IMR-90 (cell line): Measurements from ENCODE around the gene MOXD1. TPM values are rescaled to one million over a fixed set of nuclear protein-coding genes. Genes with fewer than 3 reads are reported as not detected.
A peak's percentile ranks its signal among the peaks of the same experiment; 100 is the strongest.

Experiments used
- ATAC-seq: fragments of 200-7000 bp; cut with Tn5 transposase; 2 replicates; pipeline ENCODE4 v1.9.1; 2020; ENCODE audit warnings: low read depth, mild to moderate bottlenecking, moderate library complexity
- BruUV-seq: library from RNA; stranded (reverse); fragments of 400-500 nt; replicated peaks from 2 replicates; lab custom pipeline; 2021; lab: Mats Ljungman, UMichigan
- CTCF ChIA-PET: fragments of 300-600 bp; formaldehyde crosslinking; extraction: SDS; loops from one replicate; lab custom pipeline; 2021; ENCODE audit warnings: antibody characterized with exemption; lab: Yijun Ruan, JAX
- POLR2A ChIA-PET: fragments of 300-600 bp; sonication (Branson Sonifier 250); formaldehyde crosslinking; loops from one replicate; lab custom pipeline; 2022; ENCODE audit warnings: antibody characterized with exemption; ENCODE audit not compliant: unreplicated experiment; lab: Charles Lee
- DNase-seq: peaks from one replicate; pipeline ENCODE4 v3.0.0; 2013
- H2AFZ ChIP-seq: replicated peaks from 2 replicates; pipeline ENCODE3; 2013; ENCODE audit warnings: low read length, mild to moderate bottlenecking; ENCODE audit not compliant: poor library complexity
- H2AK5ac ChIP-seq: 2 replicates; pipeline ENCODE4 v1.6.1; 2013; ENCODE audit warnings: low read depth, low read length, inconsistent platforms
- H2AK9ac ChIP-seq: replicated peaks from 2 replicates; pipeline ENCODE3; 2013; ENCODE audit warnings: mild to moderate bottlenecking, low read depth, low read length, moderate library complexity; ENCODE audit not compliant: poor library complexity
- H2BK120ac ChIP-seq: 2 replicates; pipeline ENCODE4 v1.6.1; 2013; ENCODE audit warnings: low read depth, low read length, inconsistent platforms
- H2BK15ac ChIP-seq: 3 replicates; pipeline ENCODE4 v1.6.1; 2013; ENCODE audit warnings: low read depth, low read length, inconsistent platforms
- H2BK20ac ChIP-seq: 2 replicates; pipeline ENCODE4 v1.6.1; 2013; ENCODE audit warnings: low read depth, mild to moderate bottlenecking, inconsistent platforms, low read length, moderate library complexity
- H2BK5ac ChIP-seq: 2 replicates; pipeline ENCODE4 v1.6.1; 2013; ENCODE audit warnings: mild to moderate bottlenecking, low read depth, low read length, inconsistent platforms; ENCODE audit not compliant: poor library complexity, severe bottlenecking
- H3K14ac ChIP-seq: replicated peaks from 2 replicates; pipeline ENCODE4 v1.6.1; 2013; ENCODE audit warnings: low read depth, low read length, inconsistent platforms
- H3K18ac ChIP-seq: 2 replicates; pipeline ENCODE4 v1.6.1; 2013; ENCODE audit warnings: low read depth, low read length, control low read depth
- H3K23ac ChIP-seq: 2 replicates; pipeline ENCODE4 v1.6.1; 2013; ENCODE audit warnings: low read depth, low read length, inconsistent platforms
- H3K27ac ChIP-seq: 2 replicates; pipeline ENCODE4 v1.5.1; 2013; ENCODE audit warnings: mild to moderate bottlenecking, control low read depth, low read length; ENCODE audit not compliant: insufficient read depth
- H3K27me3 ChIP-seq: 2 replicates; pipeline ENCODE4 v1.6.1; 2013; ENCODE audit warnings: low read length; ENCODE audit not compliant: control insufficient read depth, insufficient read depth
- H3K36me3 ChIP-seq: 2 replicates; pipeline ENCODE4 v1.6.1; 2013; ENCODE audit warnings: low read length, mixed read lengths; ENCODE audit not compliant: control insufficient read depth, insufficient read depth
- H3K4ac ChIP-seq: 2 replicates; pipeline ENCODE4 v1.6.1; 2013; ENCODE audit warnings: low read depth, low read length, inconsistent platforms
- H3K4me1 ChIP-seq: 2 replicates; pipeline ENCODE4 v1.6.1; 2013; ENCODE audit warnings: low read length, mixed read lengths; ENCODE audit not compliant: control insufficient read depth, insufficient read depth
- H3K4me2 ChIP-seq: 2 replicates; pipeline ENCODE4 v1.6.1; 2013; ENCODE audit warnings: low read depth, mild to moderate bottlenecking, control low read depth, low read length, moderate library complexity
- H3K4me3 ChIP-seq: 2 replicates; pipeline ENCODE4 v1.5.1; 2013; ENCODE audit warnings: low read depth, mild to moderate bottlenecking, control low read depth, low read length, moderate library complexity; ENCODE audit not compliant: insufficient read depth
- H3K56ac ChIP-seq: 2 replicates; pipeline ENCODE4 v1.6.1; 2013; ENCODE audit warnings: low read length, inconsistent platforms; ENCODE audit not compliant: insufficient read depth; ENCODE audit errors: extremely low read depth
- H3K79me1 ChIP-seq, 2 experiments: 2 replicates each; pipeline ENCODE4 v1.6.1; 2013; ENCODE audit warnings: low read length in 2 of 2, inconsistent platforms in 1 of 2, low read depth in 1 of 2
- H3K9ac ChIP-seq: 2 replicates; pipeline ENCODE4 v1.6.1; 2013; ENCODE audit warnings: low read depth, low read length, control low read depth
- H3K9me1 ChIP-seq: 2 replicates; pipeline ENCODE4 v1.6.1; 2013; ENCODE audit warnings: low read length, inconsistent platforms; ENCODE audit not compliant: insufficient read depth
- H3K9me3 ChIP-seq: 2 replicates; pipeline ENCODE4 v1.6.1; 2013; ENCODE audit warnings: low read length; ENCODE audit not compliant: control insufficient read depth, insufficient read depth
- H4K20me1 ChIP-seq: 2 replicates; pipeline ENCODE4 v1.6.1; 2013; ENCODE audit warnings: low read length, inconsistent platforms; ENCODE audit not compliant: insufficient read depth
- H4K5ac ChIP-seq: 2 replicates; pipeline ENCODE4 v1.6.1; 2013; ENCODE audit warnings: mild to moderate bottlenecking, low read depth, low read length, control low read depth
- H4K8ac ChIP-seq, 2 experiments: 2 replicates each; pipeline ENCODE4 v1.6.1; 2013; ENCODE audit warnings: low read depth in 2 of 2, low read length in 2 of 2, control low read depth in 1 of 2, inconsistent platforms in 1 of 2
- H4K91ac ChIP-seq: 2 replicates; pipeline ENCODE4 v1.6.1; 2013; ENCODE audit warnings: low read depth, low read length, inconsistent platforms; ENCODE audit not compliant: insufficient read depth
- MAFK ChIP-seq: IDR thresholded peaks from 2 replicates; pipeline ENCODE4 v1.6.1; 2012; ENCODE audit warnings: low read depth, low read length, improper control_type of control experiment
- NFE2L2 ChIP-seq: fragments of 150-350 bp; IDR thresholded peaks from 2 replicates; pipeline ENCODE4 v1.6.1; 2016; ENCODE audit warnings: low read depth, mild to moderate bottlenecking, low read length
- WGBS, 2 experiments: methylation state at CpG; one replicate each; pipeline versions ENCODE4 v1.1.5 to v1.1.7; 2013; ENCODE audit warnings: missing lambda C conversion rate in 2 of 2; ENCODE audit not compliant: insufficient read length in 1 of 2; ENCODE audit errors: extremely low coverage in 2 of 2; 5-methylcytosine and 5-hydroxymethylcytosine counted together
- dilution Hi-C: fragments of 300-500 bp; cut with HindIII; formaldehyde crosslinking; loops from one replicate; pipeline ENCODE4 v1.14.3; 2018; ENCODE audit warnings: low sequenced_read_pairs; ENCODE audit not compliant: unreplicated experiment
- in situ Hi-C: fragments of 300-500 bp; cut with MboI; formaldehyde crosslinking; loops from 3 replicates; pipeline ENCODE4 v1.14.3; 2019; ENCODE audit warnings: low sequenced_read_pairs, inconsistent platforms, mixed read lengths
- intact Hi-C: fragments of 100-400 bp; cut with micrococcal nuclease; formaldehyde crosslinking; loops from 2 replicates; pipeline ENCODE4 v1.10.0; 2022
- polyA plus RNA-seq, 3 experiments: library from polyadenylated mRNA; depleted of rRNA; stranded (reverse); fragments of >200 nt; gene quantifications; 2 replicates each; pipeline ENCODE4 v1.2.3, GENCODE V29; 2012; ENCODE audit warnings: low replicate concordance in 1 of 3
- total RNA-seq: library from RNA; depleted of rRNA; stranded (reverse); fragments of >200 nt; gene quantifications from 2 replicates; pipeline ENCODE4 v1.2.3, GENCODE V29; 2012

The MOXD1 gene
- total and polyA plus RNA-seq, 2 of the 4 experiments (the other 2 are of a cell fraction) = 10.0 to 19.4 TPM

GRCh38 chr6:132381381-132381780 lies 19.9 kb downstream of the MOXD1 start:
- Histone ChIP-seq H2AK5ac (no peak overlapping the region), H3K4me1 (peaks cover 3% of the 10 kb centered on the region; the same call in 1 of the 2 replicates), H4K8ac (no peak overlapping the region), H2BK5ac (no peak overlapping the region), H3K14ac (no peak overlapping the region), H3K9me3 (no peaks in the 10 kb centered on the region; the same call in 1 of the 2 replicates), H3K9ac (no peak overlapping the region), H4K91ac (no peak overlapping the region), H3K36me3 (no peaks in the 10 kb centered on the region), H2AK9ac (no peak overlapping the region), H2BK20ac (no peak overlapping the region), H3K56ac (no peak overlapping the region), H2AFZ (no peak overlapping the region), H4K20me1 (no peaks in the 10 kb centered on the region), H3K4me3 (no peak overlapping the region), H3K9me1 (no peaks in the 10 kb centered on the region), H3K27ac (no peak overlapping the region), H2BK15ac (no peak overlapping the region), H3K4me2 (no peak overlapping the region), H3K23ac (no peak overlapping the region), H3K18ac (no peak overlapping the region), H3K79me1 (no peaks in the 10 kb centered on the region), H4K5ac (no peak overlapping the region), H2BK120ac (no peak overlapping the region), H3K27me3 (no peaks in the 10 kb centered on the region), H3K4ac (no peak overlapping the region; the same call in 1 of the 2 replicates)
- ChIA-PET POLR2A (no interaction called here), CTCF (no interaction called here)
- WGBS, 2 experiments = no CpG with 5 or more reads among the region's 1 CpG
- TF ChIP-seq NFE2L2 = no peak
- peak; percentile 74 for TF ChIP-seq MAFK
- no TSS peak for BruUV-seq
- no peak for DNase-seq
- in situ Hi-C loops (no loop called here), intact Hi-C loops (no loop called here), dilution Hi-C loops (no loop called here)
- no peak for ATAC-seq
